Activated CD8-positive, alpha-beta memory T cell treated with anti-CD3 and anti-CD28 coated beads, Interleukin-2, amount 10 ng/mL, durations not matched to agents 7 days and 5 days (primary cell): ENCODE results near the gene RFX3. TPM values are rescaled to one million over a fixed set of nuclear protein-coding genes. Genes with fewer than 3 reads are reported as not detected.

Experiments used
- ATAC-seq: fragments of 150-1000 bp; cut with Tn5 transposase; one replicate; pipeline ENCODE4 v1.10.0; 2021; ENCODE audit warnings: moderate library complexity
- CTCF ChIA-PET: fragments of 350-600 bp; sonication (Branson Sonifier 250); formaldehyde crosslinking; loops from one replicate; lab custom pipeline; 2021; ENCODE audit warnings: antibody characterized with exemption; lab: Charles Lee
- DNase-seq: peaks from one replicate; pipeline ENCODE4 v3.0.0-alpha.2; 2020
- H3K27ac Mint-ChIP-seq: one replicate; pipeline ENCODE4 v1.8.0; 2021; ENCODE audit warnings: mild to moderate bottlenecking, mixed read lengths
- H3K27me3 Mint-ChIP-seq: one replicate; pipeline ENCODE4 v1.8.0; 2021; ENCODE audit warnings: mixed read lengths
- H3K36me3 Mint-ChIP-seq: one replicate; pipeline ENCODE4 v1.8.0; 2021; ENCODE audit warnings: mild to moderate bottlenecking, mixed read lengths
- H3K4me1 Mint-ChIP-seq: one replicate; pipeline ENCODE4 v1.8.0; 2021; ENCODE audit warnings: mixed read lengths
- H3K4me3 Mint-ChIP-seq: one replicate; pipeline ENCODE4 v1.8.0; 2021; ENCODE audit warnings: mild to moderate bottlenecking, moderate library complexity, mixed read lengths
- H3K9me3 Mint-ChIP-seq: one replicate; pipeline ENCODE4 v1.8.0; 2022; ENCODE audit warnings: low read depth, mixed read lengths
- total RNA-seq, 2 experiments: library from RNA; stranded (reverse); gene quantifications; one replicate each; pipeline ENCODE4 v1.2.3, GENCODE V29; 2021

RFX3 gene
- total RNA-seq, 2 experiments from 2014 or later = 9.1 to 11.5 TPM

DNA sequence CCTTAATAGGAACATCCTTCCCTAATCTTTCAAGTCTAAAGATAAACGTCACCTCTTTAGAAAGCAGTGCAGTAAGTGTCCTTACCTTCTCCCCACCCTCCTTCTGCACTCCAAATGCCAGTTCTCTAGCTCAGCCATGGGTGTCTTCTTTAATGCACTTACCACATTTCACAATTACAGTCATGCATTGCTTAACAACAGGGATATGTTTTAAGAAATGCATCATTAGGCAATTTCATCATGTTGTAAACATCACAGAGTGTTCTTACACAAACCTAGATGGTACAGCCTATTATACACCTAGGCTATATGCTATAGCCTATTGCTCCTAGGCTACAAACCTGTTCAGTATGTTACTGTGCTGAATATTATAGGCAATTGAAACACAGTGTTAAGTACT lies 91.2 kb downstream of the RFX3 start:
- H3K4me1 Mint-ChIP-seq = no peaks in the 10 kb centered on the region
- no peak overlapping the region for H3K27ac Mint-ChIP-seq
- H3K36me3 Mint-ChIP-seq = no peaks in the 10 kb centered on the region
- CTCF ChIA-PET = no interaction called here
- ATAC-seq = no peak
- no peaks in the 10 kb centered on the region for H3K27me3 Mint-ChIP-seq
- DNase-seq = no peak
- no peaks in the 10 kb centered on the region for H3K9me3 Mint-ChIP-seq
- H3K4me3 Mint-ChIP-seq = no peak overlapping the region

DNA sequence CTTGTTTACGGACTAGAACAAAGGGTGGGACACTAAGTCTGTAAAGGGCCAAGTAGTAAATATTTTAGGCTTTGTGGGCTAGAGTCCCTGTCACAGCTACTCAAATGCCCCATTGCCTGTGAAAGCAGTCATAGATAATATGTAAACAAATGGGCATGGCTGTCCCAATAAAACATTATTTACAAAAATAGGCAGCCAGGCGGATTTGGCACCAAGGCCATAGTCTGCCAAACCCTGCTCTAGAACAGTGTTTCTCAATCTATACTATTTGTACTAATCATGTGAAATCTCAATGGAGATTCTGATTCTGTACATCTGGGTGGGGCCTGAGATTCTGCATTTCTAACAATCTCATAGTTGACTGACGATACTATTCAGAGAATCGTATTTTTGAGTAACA lies 92.0 kb downstream of the RFX3 start:
- Mint-ChIP-seq H3K27me3 (no peaks in the 10 kb centered on the region), H3K36me3 (no peaks in the 10 kb centered on the region), H3K27ac (no peak overlapping the region), H3K4me3 (no peak overlapping the region), H3K9me3 (no peaks in the 10 kb centered on the region), H3K4me1 (no peaks in the 10 kb centered on the region)
- CTCF ChIA-PET = no interaction called here
- ATAC-seq (no peak), DNase-seq (no peak)

DNA sequence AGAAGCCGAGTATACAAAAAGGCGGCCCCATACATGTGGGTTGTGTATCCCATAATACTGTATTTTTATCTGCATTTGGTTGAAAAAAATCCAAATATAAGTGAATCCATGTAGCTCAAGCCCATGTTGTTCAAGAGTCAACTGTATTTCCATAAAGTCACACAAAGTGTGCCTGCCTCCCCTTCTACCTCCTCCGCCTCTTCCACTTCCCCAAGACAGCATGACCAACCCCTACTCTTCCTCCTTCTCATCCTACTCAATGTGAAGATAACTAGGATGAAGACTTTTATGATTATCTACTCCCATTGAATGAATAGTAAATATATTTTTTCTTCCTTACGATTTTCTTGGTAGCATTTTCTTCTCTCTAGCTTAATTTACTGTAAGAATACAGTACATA lies 92.7 kb downstream of the RFX3 start:
- no peaks in the 10 kb centered on the region for H3K9me3 Mint-ChIP-seq
- H3K4me1 Mint-ChIP-seq = no peaks in the 10 kb centered on the region
- H3K27me3 Mint-ChIP-seq = no peaks in the 10 kb centered on the region
- CTCF ChIA-PET = no interaction called here
- H3K27ac Mint-ChIP-seq = no peak overlapping the region
- no peak overlapping the region for H3K4me3 Mint-ChIP-seq
- H3K36me3 Mint-ChIP-seq = no peaks in the 10 kb centered on the region
- ATAC-seq (no peak), DNase-seq (no peak)

DNA sequence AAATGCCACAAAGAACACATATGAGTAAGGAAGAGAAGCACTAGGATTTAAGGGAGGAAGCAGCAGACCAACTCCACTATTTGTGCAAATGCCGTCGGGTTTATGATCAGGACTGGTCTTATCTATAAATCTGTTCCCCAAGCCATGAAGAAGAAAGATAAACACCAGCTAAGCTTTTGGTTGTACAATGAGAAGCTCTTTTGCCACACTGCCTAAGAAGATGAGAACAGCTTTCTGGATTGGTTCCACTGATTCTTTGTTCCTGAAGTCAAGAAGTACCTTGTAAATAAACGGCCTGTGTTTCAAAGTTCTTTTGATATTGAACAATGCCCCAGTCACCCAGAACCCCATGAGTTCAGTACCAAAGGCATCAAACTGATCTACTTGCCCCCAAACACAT lies 93.9 kb downstream of the RFX3 start:
- H3K9me3 Mint-ChIP-seq = peaks cover under 1% of the 10 kb centered on the region
- H3K4me3 Mint-ChIP-seq = no peak overlapping the region
- no peak overlapping the region for H3K27ac Mint-ChIP-seq
- DNase-seq = no peak
- CTCF ChIA-PET = interaction anchor here (0.9 kb wide), 1 partner anchor 9 kb away, joined by 5 read pairs; no protein-coding TSS in a partner anchor
- no peak for ATAC-seq
- H3K4me1 Mint-ChIP-seq = no peaks in the 10 kb centered on the region
- no peaks in the 10 kb centered on the region for H3K27me3 Mint-ChIP-seq
- H3K36me3 Mint-ChIP-seq = no peaks in the 10 kb centered on the region

DNA sequence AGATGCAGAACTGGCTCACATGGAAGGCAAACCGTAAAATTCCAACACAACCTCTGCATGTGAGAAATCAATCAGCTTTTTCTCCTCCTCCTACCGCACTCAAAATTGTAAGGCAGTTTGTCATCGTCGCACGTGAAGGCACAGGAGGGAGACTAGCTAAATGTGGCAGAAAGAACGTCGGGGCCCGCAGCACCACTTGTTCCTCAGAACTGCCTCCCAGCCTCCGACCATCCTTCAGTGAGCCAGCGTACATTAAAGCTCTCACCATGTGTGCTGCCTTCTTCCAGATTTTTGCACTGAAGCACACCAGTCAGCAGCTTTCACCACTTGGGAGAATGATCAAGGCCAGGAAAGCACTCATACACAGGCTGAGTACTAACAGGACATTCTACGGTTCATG lies 105.9 kb downstream of the RFX3 start:
- DNase-seq (no peak), ATAC-seq (no peak)
- H3K27ac Mint-ChIP-seq = no peak overlapping the region
- CTCF ChIA-PET = interaction anchor here (1.4 kb wide), 1 partner anchor 21 kb away, joined by 4 read pairs; no protein-coding TSS in a partner anchor
- peaks cover 3% of the 10 kb centered on the region for H3K36me3 Mint-ChIP-seq
- H3K9me3 Mint-ChIP-seq = no peaks in the 10 kb centered on the region
- no peak overlapping the region for H3K4me3 Mint-ChIP-seq
- no peaks in the 10 kb centered on the region for H3K4me1 Mint-ChIP-seq
- H3K27me3 Mint-ChIP-seq = no peaks in the 10 kb centered on the region

DNA sequence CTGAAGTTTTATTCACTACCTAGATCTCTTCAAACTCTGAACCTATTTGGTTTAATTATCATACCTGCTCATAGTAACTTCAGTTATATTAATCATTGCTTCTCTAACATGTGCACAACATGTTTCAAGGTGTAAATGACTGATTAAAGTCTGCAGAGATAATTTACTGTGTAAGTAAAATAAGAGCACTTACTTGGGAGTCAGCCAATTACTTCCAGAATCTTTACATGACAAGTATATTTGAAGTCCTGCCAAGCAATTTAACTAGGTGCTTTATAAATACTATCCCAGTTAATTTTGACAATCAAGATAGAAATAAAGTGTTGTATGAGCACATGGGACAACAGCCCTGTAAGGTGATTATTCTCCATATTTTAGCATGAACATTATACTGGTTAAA lies 109.9 kb downstream of the RFX3 start:
- Mint-ChIP-seq H3K27ac (no peak overlapping the region), H3K27me3 (no peaks in the 10 kb centered on the region), H3K4me3 (no peak overlapping the region), H3K9me3 (no peaks in the 10 kb centered on the region), H3K36me3 (no peaks in the 10 kb centered on the region), H3K4me1 (no peaks in the 10 kb centered on the region)
- CTCF ChIA-PET = no interaction called here
- no peak for DNase-seq
- no peak for ATAC-seq

DNA sequence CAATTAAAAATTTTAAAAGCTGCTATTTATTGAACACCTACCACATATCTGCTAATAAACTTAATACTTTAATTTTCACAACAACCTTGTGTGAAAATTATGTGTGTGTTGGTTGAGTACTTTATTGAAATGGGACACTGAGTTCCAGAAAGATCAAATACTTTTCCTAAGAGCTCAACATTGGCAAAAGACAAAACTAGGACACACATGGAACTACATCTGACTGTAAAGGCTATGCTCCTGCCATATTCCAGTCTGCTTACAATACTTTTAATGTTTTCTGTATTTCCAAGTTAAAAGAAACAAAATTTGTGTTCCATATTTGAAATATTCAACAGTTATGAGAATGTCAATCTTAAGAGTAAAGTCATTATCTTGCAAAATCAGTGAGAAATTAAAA lies 111.8 kb downstream of the RFX3 start:
- H3K27me3 Mint-ChIP-seq = no peaks in the 10 kb centered on the region
- DNase-seq (no peak), ATAC-seq (no peak)
- H3K9me3 Mint-ChIP-seq = no peaks in the 10 kb centered on the region
- CTCF ChIA-PET = no interaction called here
- H3K4me1 Mint-ChIP-seq = no peaks in the 10 kb centered on the region
- no peaks in the 10 kb centered on the region for H3K36me3 Mint-ChIP-seq
- no peak overlapping the region for H3K27ac Mint-ChIP-seq
- no peak overlapping the region for H3K4me3 Mint-ChIP-seq

DNA sequence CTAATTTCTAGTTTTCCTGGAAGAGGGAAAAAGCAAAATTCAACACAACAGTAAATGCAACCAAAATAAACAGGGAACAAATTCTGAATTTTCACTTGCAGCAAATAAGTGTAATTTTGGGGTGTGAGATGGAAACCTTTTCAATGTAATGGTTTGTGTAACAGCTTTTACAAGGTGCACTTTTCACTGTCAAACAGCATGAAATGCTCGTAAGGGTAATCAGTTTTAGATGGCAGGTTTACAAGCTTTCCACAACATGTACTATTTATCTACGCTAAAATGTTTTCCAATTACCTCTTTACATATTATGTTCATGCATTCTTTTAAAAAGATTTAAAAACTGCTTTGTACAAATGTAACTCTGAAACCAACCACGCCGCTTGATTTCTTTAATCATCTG lies 115.3 kb downstream of the RFX3 start:
- DNase-seq = no peak
- ATAC-seq = no peak
- no peak overlapping the region for H3K4me3 Mint-ChIP-seq

DNA sequence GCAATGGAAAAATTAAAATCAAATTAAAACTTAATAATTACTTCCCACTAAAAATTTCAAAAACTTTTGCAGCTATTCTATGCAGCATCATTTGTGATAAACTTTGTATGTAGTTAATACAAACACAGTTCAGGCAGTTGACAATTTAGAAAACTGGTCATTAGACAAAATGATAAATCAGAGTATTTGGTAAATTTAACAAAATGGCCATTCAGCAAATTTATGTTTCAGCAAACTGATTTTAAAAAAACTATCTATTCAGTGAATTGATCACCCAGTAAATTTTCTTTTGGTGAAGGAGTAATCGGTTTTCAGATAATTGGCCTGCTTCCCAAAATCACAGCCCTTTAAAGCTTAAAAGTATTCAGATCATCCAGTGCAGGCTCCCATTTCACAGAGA lies 116.3 kb downstream of the RFX3 start:
- Mint-ChIP-seq H3K4me1 (no peaks in the 10 kb centered on the region), H3K4me3 (no peak overlapping the region), H3K27me3 (no peaks in the 10 kb centered on the region), H3K9me3 (no peaks in the 10 kb centered on the region), H3K36me3 (no peaks in the 10 kb centered on the region), H3K27ac (no peak overlapping the region)
- ATAC-seq (no peak), DNase-seq (no peak)
- CTCF ChIA-PET = no interaction called here

More for the DNA sequence above, 115.3 kb downstream of the RFX3 start:
- Mint-ChIP-seq H3K36me3 (no peaks in the 10 kb centered on the region), H3K4me1 (no peaks in the 10 kb centered on the region), H3K27me3 (no peaks in the 10 kb centered on the region), H3K27ac (no peak overlapping the region), H3K9me3 (no peaks in the 10 kb centered on the region)
- CTCF ChIA-PET = no interaction called here

DNA sequence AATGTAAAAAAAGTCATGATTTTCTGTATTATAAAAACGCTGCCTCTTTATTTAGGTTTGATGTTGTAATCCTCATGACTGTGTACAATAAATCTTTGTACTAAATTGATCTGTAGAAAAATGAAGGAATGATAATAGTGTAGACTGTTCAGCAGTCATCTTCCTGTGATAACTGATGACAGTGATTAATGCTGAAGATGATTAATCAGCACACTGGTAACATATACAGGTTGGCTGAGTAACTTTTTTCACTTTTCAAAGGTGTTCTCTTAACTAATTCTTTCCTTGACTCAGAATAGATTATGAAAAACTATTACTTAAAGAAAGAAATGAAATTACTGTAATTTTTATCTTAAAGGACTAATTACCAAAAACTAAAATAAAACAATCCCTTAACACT lies 122.5 kb downstream of the RFX3 start:
- CTCF ChIA-PET = no interaction called here
- DNase-seq (no peak), ATAC-seq (no peak)
- no peaks in the 10 kb centered on the region for H3K27me3 Mint-ChIP-seq
- no peak overlapping the region for H3K4me3 Mint-ChIP-seq
- H3K4me1 Mint-ChIP-seq = peaks cover 3% of the 10 kb centered on the region
- H3K9me3 Mint-ChIP-seq = no peaks in the 10 kb centered on the region
- no peaks in the 10 kb centered on the region for H3K36me3 Mint-ChIP-seq
- no peak overlapping the region for H3K27ac Mint-ChIP-seq

DNA sequence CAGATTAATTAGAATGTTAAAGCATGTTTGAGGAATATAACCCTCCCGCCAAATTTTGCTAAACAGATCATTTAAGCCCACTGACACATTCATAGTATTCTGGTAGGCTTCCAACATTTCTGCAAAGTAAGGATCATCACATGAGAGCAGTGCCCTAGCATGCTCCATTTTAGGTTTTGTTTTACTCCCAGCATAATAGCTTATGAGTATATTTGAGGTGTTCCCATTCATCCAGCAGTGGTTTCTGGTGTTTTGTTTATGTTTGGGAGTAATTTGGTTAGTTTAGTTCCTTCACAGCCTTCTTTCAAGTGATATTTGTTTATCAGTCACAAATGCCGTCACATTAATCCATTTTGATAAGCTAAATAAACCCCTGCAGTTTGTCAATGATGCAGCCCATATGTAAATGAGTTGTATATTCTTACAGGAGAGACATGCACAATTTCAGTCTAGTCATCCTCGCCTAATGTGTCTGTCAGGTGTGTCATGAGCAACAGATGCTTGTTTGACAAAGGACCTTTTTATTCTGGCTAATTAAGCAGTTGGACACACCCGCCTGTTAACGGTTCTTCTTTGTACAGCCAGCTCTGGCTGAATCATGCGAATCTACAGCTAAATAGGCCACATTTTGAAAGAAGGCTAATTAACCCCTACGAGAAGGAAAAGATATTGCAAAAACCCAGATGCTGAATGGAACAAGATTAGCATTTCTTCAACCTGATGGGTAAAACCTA lies 124.4 kb downstream of the RFX3 start:
- H3K27me3 Mint-ChIP-seq = no peaks in the 10 kb centered on the region
- ATAC-seq = no peak
- H3K4me3 Mint-ChIP-seq = no peak overlapping the region
- no peak for DNase-seq
- peaks cover 2% of the 10 kb centered on the region for H3K36me3 Mint-ChIP-seq
- no peak overlapping the region for H3K27ac Mint-ChIP-seq
- H3K9me3 Mint-ChIP-seq = peaks cover 3% of the 10 kb centered on the region
- CTCF ChIA-PET = no interaction called here
- H3K4me1 Mint-ChIP-seq = peaks cover 9% of the 10 kb centered on the region

DNA sequence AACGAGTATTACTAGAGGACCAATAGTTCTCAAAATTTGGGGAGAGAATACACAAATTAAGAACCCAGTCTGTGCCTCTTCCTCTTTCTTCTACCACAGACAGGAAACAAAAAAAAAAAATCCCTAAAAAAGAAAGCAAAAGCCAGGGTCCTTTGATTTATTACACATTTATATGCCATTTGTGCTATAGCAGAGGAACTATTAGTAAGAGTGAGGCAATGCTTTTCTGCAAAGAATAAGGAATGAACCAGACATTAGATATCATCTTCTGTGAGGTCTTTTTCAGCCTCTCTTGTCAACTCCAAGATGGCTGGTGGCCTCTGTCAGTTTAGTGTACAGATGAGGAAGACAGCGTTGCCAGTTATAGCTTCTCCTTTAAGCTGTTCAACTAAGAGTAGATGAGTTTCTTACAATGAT lies 127.6 kb downstream of the RFX3 start:
- Mint-ChIP-seq H3K36me3 (peaks cover 12% of the 10 kb centered on the region), H3K4me1 (peaks cover 9% of the 10 kb centered on the region), H3K4me3 (no peak overlapping the region), H3K9me3 (peaks cover 3% of the 10 kb centered on the region), H3K27me3 (no peaks in the 10 kb centered on the region), H3K27ac (peak overlapping the region; percentile 80)
- DNase-seq = no peak
- ATAC-seq = peak; percentile 27
- CTCF ChIA-PET = no interaction called here

DNA sequence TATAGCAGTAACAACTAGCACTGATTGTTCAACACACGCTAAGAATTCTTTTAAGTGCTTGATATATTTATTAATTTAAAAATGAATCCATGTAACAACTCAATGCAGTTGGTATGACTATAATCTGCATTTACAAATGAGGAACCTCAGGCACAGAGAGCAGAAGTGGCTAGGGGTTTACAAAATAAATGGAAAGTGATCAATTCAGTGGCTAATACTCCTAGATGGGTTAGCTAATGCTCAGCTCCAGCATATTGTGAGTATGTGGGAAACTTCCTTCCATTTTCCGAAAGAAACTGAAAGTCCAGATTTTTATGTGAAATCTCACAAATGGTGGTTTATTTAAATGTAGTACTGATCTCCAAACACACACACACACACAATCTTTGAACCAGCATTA lies 128.0 kb downstream of the RFX3 start:
- no peak for DNase-seq
- CTCF ChIA-PET = no interaction called here
- peak overlapping the region; percentile 80 for H3K27ac Mint-ChIP-seq
- no peak overlapping the region for H3K4me3 Mint-ChIP-seq
- no peak for ATAC-seq
- H3K9me3 Mint-ChIP-seq = peaks cover 3% of the 10 kb centered on the region
- H3K36me3 Mint-ChIP-seq = peaks cover 12% of the 10 kb centered on the region
- no peaks in the 10 kb centered on the region for H3K27me3 Mint-ChIP-seq
- H3K4me1 Mint-ChIP-seq = peaks cover 9% of the 10 kb centered on the region

DNA sequence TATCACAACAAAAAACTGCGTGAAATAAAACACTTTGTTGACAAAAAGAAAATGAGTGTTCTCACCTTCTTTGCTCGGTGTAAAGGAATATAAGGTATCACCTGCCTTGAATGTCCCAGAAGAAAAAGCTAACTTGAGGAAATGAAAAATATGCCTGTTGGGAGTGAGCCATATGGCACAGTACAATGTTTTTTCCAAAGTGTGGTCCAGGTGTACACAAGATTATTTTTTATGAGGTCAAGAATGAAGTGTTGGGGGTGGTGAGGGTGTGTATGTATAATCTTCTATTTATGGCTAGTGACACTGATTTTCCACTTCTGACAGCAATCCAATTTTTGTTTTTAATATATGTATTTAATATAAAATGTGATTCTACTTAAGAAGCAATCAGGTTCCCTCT lies 134.4 kb downstream of the RFX3 start:
- peaks cover 7% of the 10 kb centered on the region for H3K4me1 Mint-ChIP-seq
- DNase-seq (no peak), ATAC-seq (no peak)
- H3K4me3 Mint-ChIP-seq = no peak overlapping the region
- CTCF ChIA-PET = interaction anchor here (1.0 kb wide), 1 partner anchor 9 kb away, joined by 3 read pairs; no protein-coding TSS in a partner anchor
- no peak overlapping the region for H3K27ac Mint-ChIP-seq
- no peaks in the 10 kb centered on the region for H3K27me3 Mint-ChIP-seq
- H3K9me3 Mint-ChIP-seq = peaks cover 19% of the 10 kb centered on the region
- H3K36me3 Mint-ChIP-seq = peaks cover 56% of the 10 kb centered on the region
